HG03097 (cell line): ENCODE measurements around the gene SSTR5.
"Not testable (repeated sequence)": the region's sequence is repeated elsewhere in the genome, so short reads cannot be mapped to it uniquely, and the experiment has no call there.

Source experiments
- ATAC-seq: cut with Tn5 transposase; IDR thresholded peaks from one replicate; pipeline ENCODE4 v1.9.1; 2021; ENCODE audit not compliant: unreplicated experiment, low FRiP score

Gene SSTR5

GRCh38 chr16:1089439-1089821 is 16.9 kb downstream of the SSTR5 start:
- ATAC-seq, result no peak

GRCh38 chr16:1089822-1090619 is 17.5 kb downstream of the SSTR5 start:
- ATAC-seq, result no peak

- no peak for ATAC-seq
Measured at GRCh38 chr16:1090620-1091587, 18.4 kb downstream of the SSTR5 start.

GRCh38 chr16:1091992-1092552 is 19.5 kb downstream of the SSTR5 start:
- no peak for ATAC-seq

- not testable (repeated sequence) for ATAC-seq
Measured at GRCh38 chr16:1092685-1093283, 20.2 kb downstream of the SSTR5 start.

- ATAC-seq, result no peak
Measured at GRCh38 chr16:1093284-1094123, 21.0 kb downstream of the SSTR5 start.

- ATAC-seq, result no peak
Measured at GRCh38 chr16:1094124-1094479, 21.6 kb downstream of the SSTR5 start.

- ATAC-seq, result no peak
Measured at GRCh38 chr16:1094601-1095449, 22.3 kb downstream of the SSTR5 start.

GRCh38 chr16:1095450-1096168 is 23.1 kb downstream of the SSTR5 start:
- no peak for ATAC-seq

- ATAC-seq, result no peak
Measured at GRCh38 chr16:1096169-1097082, 23.9 kb downstream of the SSTR5 start, which contains the start of gene C1QTNF8. Gene C1QTNF8, minus strand, starts transcription at chr16:1096244. Its CDS starts 1,322 bp downstream, at chr16:1094922.

GRCh38 chr16:1097156-1097555 is 24.6 kb downstream of the SSTR5 start:
- ATAC-seq, result no peak

- no peak for ATAC-seq
Measured at GRCh38 chr16:1097800-1098199, 25.3 kb downstream of the SSTR5 start.

GRCh38 chr16:1098266-1098991 is 25.9 kb downstream of the SSTR5 start:
- ATAC-seq, result no peak

GRCh38 chr16:1099189-1100083 is 26.9 kb downstream of the SSTR5 start:
- no peak for ATAC-seq

- ATAC-seq, result no peak
Measured at GRCh38 chr16:1100084-1100800, 27.7 kb downstream of the SSTR5 start.
